Lung (tissue), 16 donors: ENCODE measurements around the gene RPGRIP1. TPM values are rescaled to one million over a fixed set of nuclear protein-coding genes. Genes with fewer than 3 reads are reported as not detected.

ENCODE experiments used
- ATAC-seq: fragments of 200-7000 bp; cut with Tn5 transposase; one replicate; pipeline ENCODE4 v1.9.1; 2020; ENCODE audit warnings: moderate number of reproducible peaks; ENCODE audit not compliant: insufficient read depth, low FRiP score
- DNase-seq, 3 donors: peaks; one replicate each; pipeline ENCODE4 v3.0.0-alpha.2; 2013 to 2017
- H3K27ac ChIP-seq, 2 donors: one replicate each; pipeline ENCODE4 v1.5.1; 2013; ENCODE audit warnings: mild to moderate bottlenecking in 2 of 2, moderate library complexity in 2 of 2, control low read depth in 1 of 2, inconsistent platforms in 1 of 2, low read depth in 1 of 2, low read length in 1 of 2
- H3K27me3 ChIP-seq, 3 donors: one replicate each; pipeline ENCODE4 v1.5.1; 2013; ENCODE audit warnings: low read length in 2 of 3; ENCODE audit not compliant: control insufficient read depth in 3 of 3, insufficient read depth in 3 of 3
- H3K36me3 ChIP-seq, 4 donors: one replicate each; pipeline ENCODE4 v1.5.1; 2013; ENCODE audit warnings: low read length in 4 of 4, mild to moderate bottlenecking in 1 of 4, moderate library complexity in 1 of 4; ENCODE audit not compliant: control insufficient read depth in 4 of 4, insufficient read depth in 4 of 4
- H3K4me1 ChIP-seq, 5 donors: one replicate each; pipeline ENCODE4 v1.5.1; 2013; ENCODE audit warnings: low read length in 5 of 5, mild to moderate bottlenecking in 2 of 5, moderate library complexity in 1 of 5; ENCODE audit not compliant: control insufficient read depth in 5 of 5, insufficient read depth in 5 of 5
- H3K4me3 ChIP-seq: one replicate; pipeline ENCODE4 v1.5.1; 2013; ENCODE audit warnings: mild to moderate bottlenecking, control low read depth, moderate library complexity
- H3K9ac ChIP-seq, 2 donors: one replicate each; pipeline ENCODE4 v1.5.1; 2013; ENCODE audit warnings: low read length in 2 of 2, control low read depth in 1 of 2; ENCODE audit not compliant: insufficient read depth in 1 of 2
- H3K9me3 ChIP-seq, 4 donors: one replicate each; pipeline ENCODE4 v1.5.1; 2013; ENCODE audit warnings: low read length in 3 of 4, mild to moderate bottlenecking in 1 of 4, moderate library complexity in 1 of 4; ENCODE audit not compliant: control insufficient read depth in 4 of 4, insufficient read depth in 3 of 4
- CTCF ChIP-seq: IDR thresholded peaks from 2 replicates; pipeline ENCODE4 v1.5.1; 2012; ENCODE audit warnings: mild to moderate bottlenecking; ENCODE audit errors: control extremely low read depth, extremely low read depth
- WGBS, 2 donors: extraction: QIAGEN DNeasy Blood & Tissue Kit; methylation state at CpG; one replicate each; pipeline ENCODE4 v1.1.7; 2013; 5-methylcytosine and 5-hydroxymethylcytosine counted together
- long read RNA-seq, 5 donors: transcript quantifications; one replicate each; lab custom pipeline, GENCODE V29; 2026
- polyA plus RNA-seq, 2 donors: library from polyadenylated mRNA; stranded (reverse); fragments of 200-250 nt; gene quantifications; one replicate each; pipeline ENCODE4 v1.2.1, GENCODE V29; 2013
- total RNA-seq, 2 donors: library from RNA; depleted of rRNA in 1 of 2; stranded (reverse); fragments of >200 nt in 1 of 2; gene quantifications; one replicate each; pipeline ENCODE4 v1.2.1, GENCODE V29; 2014 to 2021
- donor health status: control.
- donor health status: control.
- donor health status: Bipolar disorder and iron deficiency.
- donor health status: healthy.
- donor health status: DM: yes; HTN: yes; CAD: no.

The RPGRIP1 gene
- total RNA-seq: under 1 TPM; 0.43 to 0.65 TPM
- polyA plus RNA-seq: under 1 TPM; 0.33 to 0.58 TPM
- long read RNA-seq, donor 1, partial matches to known transcripts: 84 of 98 reads
- long read RNA-seq, donor 1, other reads (novel, unspliced or antisense): 14 of 98 reads
- long read RNA-seq, donor 2: 0 reads
- long read RNA-seq, donor 3: 0 reads
- long read RNA-seq, donor 4, partial matches to known transcripts: 5 of 5 reads
- long read RNA-seq, donor 4, other reads (novel, unspliced or antisense): 0 of 5 reads
- long read RNA-seq, donor 5, partial matches to known transcripts: 137 of 161 reads
- long read RNA-seq, donor 5, other reads (novel, unspliced or antisense): 24 of 161 reads

- H3K4me1 ChIP-seq: no peaks in the 10 kb centered on the region
- H3K27me3 ChIP-seq: no peaks in the 10 kb centered on the region
- H3K9ac ChIP-seq: no peak within 1 kb of the TSS
- H3K36me3 ChIP-seq: no peaks in the 10 kb centered on the region
- H3K4me3 ChIP-seq: no peak within 1 kb of the TSS
- ATAC-seq (no peak), DNase-seq (no peak)
- H3K9me3 ChIP-seq: no peaks in the 10 kb centered on the region
- no peak for TF ChIP-seq CTCF
- 80 to 92% methylated on average over 2 of the region's 2 CpGs for WGBS, 2 donors
- no peak within 1 kb of the TSS for H3K27ac ChIP-seq
These were observed at the start of gene RPGRIP1 for GRCh38 chr14:21279783-21280182. TSS of gene RPGRIP1 (plus strand) at chr14:21280083. CDS start at chr14:21287977, 7,894 bp downstream.

GRCh38 chr14:21231020-21231652 lies 48.7 kb upstream of the RPGRIP1 start:
- no peak overlapping the region for H3K4me3 ChIP-seq
- 79 to 87% methylated on average over 14 of the region's 14 CpGs for WGBS, 2 donors
- H3K36me3 ChIP-seq: peaks cover 21 to 77% (median 45%) of the 10 kb centered on the region in 4 donors
- H3K27me3 ChIP-seq: no peaks in the 10 kb centered on the region
- no peaks in the 10 kb centered on the region for H3K9me3 ChIP-seq
- peaks cover 0 to 9% (median 0%) of the 10 kb centered on the region in 5 donors for H3K4me1 ChIP-seq
- TF ChIP-seq CTCF: no peak
- DNase-seq: no peak
- no peak overlapping the region for H3K9ac ChIP-seq
- ATAC-seq: no peak
- no peak overlapping the region for H3K27ac ChIP-seq

GRCh38 chr14:21233457-21234076 lies 46.3 kb upstream of the RPGRIP1 start:
- no peak for DNase-seq
- TF ChIP-seq CTCF: no peak
- no peaks in the 10 kb centered on the region for H3K9me3 ChIP-seq
- H3K9ac ChIP-seq: no peak overlapping the region
- no peak overlapping the region for H3K27ac ChIP-seq
- no peak for ATAC-seq
- H3K4me1 ChIP-seq: peaks cover 0 to 7% (median 0%) of the 10 kb centered on the region in 5 donors
- no peaks in the 10 kb centered on the region for H3K27me3 ChIP-seq
- H3K4me3 ChIP-seq: no peak overlapping the region
- H3K36me3 ChIP-seq: peaks cover 20 to 72% (median 34%) of the 10 kb centered on the region in 4 donors
- 58 to 66% methylated on average over 8 of the region's 8 CpGs for WGBS, 2 donors
